Coronary artery (tissue), 2 donors: ENCODE data around the gene VARS1.

Source experiments
- DNase-seq: peaks from one replicate; pipeline ENCODE4 v3.0.0-alpha.2; 2017; ENCODE audit warnings: low spot score
- H3K27ac ChIP-seq, 2 donors: fragments of 200-600 bp; sonication (generic); one replicate each; pipeline ENCODE4 v1.5.1; 2016 to 2019
- H3K4me3 ChIP-seq: fragments of 200-600 bp; sonication (generic); 2 replicates; pipeline ENCODE4 v1.5.1; 2016; ENCODE audit warnings: mild to moderate bottlenecking, moderate library complexity
- CTCF ChIP-seq: fragments of 200-600 bp; sonication (generic); IDR thresholded peaks from one replicate; pipeline ENCODE4 v1.5.1; 2019; ENCODE audit warnings: antibody characterized with exemption

Gene VARS1

DNA sequence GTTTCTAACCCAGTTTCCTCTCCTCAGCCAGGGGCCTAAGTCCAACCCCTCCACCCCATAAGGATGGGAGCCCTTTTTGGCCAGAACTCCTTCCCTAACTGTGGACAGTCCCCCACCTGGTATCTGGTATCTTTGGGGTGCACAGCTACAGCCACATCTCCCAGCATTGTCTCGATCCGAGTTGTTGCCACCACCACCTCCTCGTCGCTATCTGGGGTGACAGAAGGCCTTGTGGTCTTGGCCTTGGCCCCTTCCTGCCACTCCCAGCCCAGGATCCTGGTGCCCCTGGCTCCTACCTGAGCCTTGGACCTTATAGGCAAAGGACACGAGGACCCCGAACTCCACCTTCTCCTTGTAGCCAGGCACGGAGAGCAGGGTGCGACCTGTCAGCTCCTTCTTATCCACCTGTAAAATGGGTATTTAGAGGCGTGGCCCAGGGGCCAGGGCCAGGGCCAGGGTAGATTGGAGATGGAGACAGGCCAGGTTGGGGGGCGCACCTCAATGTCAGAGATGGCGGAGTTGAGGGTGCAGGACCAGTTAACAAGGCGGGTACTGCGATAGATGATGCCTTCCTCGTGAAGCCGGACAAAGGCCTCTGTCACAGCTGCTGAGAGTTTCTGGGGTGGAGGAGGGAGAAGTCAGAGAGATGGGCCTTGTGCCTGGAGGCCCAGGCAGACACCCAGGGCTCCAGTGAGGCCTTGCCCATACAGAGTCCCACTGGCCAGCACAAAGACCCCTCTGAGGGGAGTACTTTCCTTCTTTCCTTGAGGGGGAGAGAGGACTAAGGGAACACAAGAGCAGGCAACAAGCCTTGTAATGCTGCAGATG, 11.2 kb downstream of the VARS1 start:
- TF ChIP-seq CTCF: no peak
- H3K27ac ChIP-seq: no peak overlapping the region
- H3K4me3 ChIP-seq: no peak overlapping the region
- no peak for DNase-seq

GRCh38 chr6:31782126-31782855, 13.3 kb downstream of the VARS1 start:
- no peak for TF ChIP-seq CTCF
- Histone ChIP-seq H3K4me3 (no peak overlapping the region), H3K27ac (no peak overlapping the region)
- DNase-seq: no peak

GRCh38 chr6:31781244-31782125, 14.1 kb downstream of the VARS1 start:
- TF ChIP-seq CTCF: no peak
- H3K4me3 ChIP-seq: no peak overlapping the region
- no peak for DNase-seq
- no peak overlapping the region for H3K27ac ChIP-seq

- no peak for DNase-seq
- Histone ChIP-seq H3K27ac (no peak overlapping the region), H3K4me3 (no peak overlapping the region)
- no peak for TF ChIP-seq CTCF
Observed at GRCh38 chr6:31780507-31781243, 14.9 kb downstream of the VARS1 start.

- no peak for TF ChIP-seq CTCF
- H3K4me3 ChIP-seq: no peak overlapping the region
- no peak for DNase-seq
- no peak overlapping the region for H3K27ac ChIP-seq
Observed at GRCh38 chr6:31779908-31780307, 15.6 kb downstream of the VARS1 start.
